ENCODE measurements around the gene PRRT1B. TPM values are rescaled to one million over a fixed set of nuclear protein-coding genes. Genes with fewer than 3 reads are reported as not detected.

PRRT1B gene
- total and polyA plus RNA-seq, 9 of the 15 experiments (the other 6 are each of a cell fraction or from before 2014, with no cell fraction given), result not detected

- Histone ChIP-seq H3K9ac (ENCODE audit: insufficient read depth in 1 of 2, low read depth in 2 of 2, low read length in 2 of 2) (no peak overlapping the region), H4K20me1 (replicated peaks; ENCODE audit: control insufficient read depth, insufficient read depth, low read length) (no peaks in the 10 kb centered on the region; the same call in 1 of the 2 replicates), H3K4me3 (no peak overlapping the region), H3K36me3 (ENCODE audit: control insufficient read depth, insufficient read depth, low read length) (peaks cover 11% of the 10 kb centered on the region; the same call in 1 of the 3 replicates), H3K79me2 (ENCODE audit: control insufficient read depth, insufficient read depth, low read length) (peaks cover 10% of the 10 kb centered on the region), H3K27ac (ENCODE audit: extremely low read depth, low read depth, low read length) (no peak overlapping the region), H3K27me3 (ENCODE audit: control insufficient read depth in 2 of 2, insufficient read depth in 2 of 2, low read length in 2 of 2) (no peaks in the 10 kb centered on the region), H3K4me2 (ENCODE audit: insufficient read depth, low read length) (no peak overlapping the region), H3K4me1 (replicated peaks in 1 of 2; ENCODE audit: control insufficient read depth in 2 of 2, insufficient read depth in 2 of 2, low read length in 2 of 2) (peaks cover 4 to 25% of the 10 kb centered on the region in 2 experiments; a peak in 4 of 5 replicates), H3K9me3 (replicated peaks; ENCODE audit: control insufficient read depth, insufficient read depth, low read depth, low read length) (no peaks in the 10 kb centered on the region), H3K9me1 (ENCODE audit: control insufficient read depth, insufficient read depth, low read length) (no peaks in the 10 kb centered on the region), H2AFZ (ENCODE audit: low read depth, low read length) (no peak overlapping the region)
- ATAC-seq (no peak), DNase-seq (ENCODE audit: extremely low read depth in 1 of 4, low spot score in 3 of 4) (peak in 2 of 4 experiments; percentile 46 to 60), FAIRE-seq (peak; percentile 40)
- no TSS peak for BruUV-seq (replicated peaks)
- TF ChIP-seq SMARCA4 (IDR thresholded peaks at IDR 0.05), result peak; percentile 36; the same call in 1 of the 2 replicates
- peak in 1 of 2 experiments; percentile 82; a peak in 2 of 4 replicates for TF ChIP-seq RCOR1 (IDR thresholded peaks at IDR 0.05; ENCODE audit: borderline replicate concordance in 1 of 2, low read depth in 2 of 2, low read length in 2 of 2)
- peak; percentile 70 for TF ChIP-seq CBFA2T3 (IDR thresholded peaks at IDR 0.05)
- peak; percentile 24; the same call in 1 of the 2 replicates for TF ChIP-seq TEAD4 (IDR thresholded peaks at IDR 0.05; ENCODE audit: low read length)
- no peak for TF ChIP-seq TEAD4 (CRISPR knock-in tag; IDR thresholded peaks at IDR 0.05; ENCODE audit: borderline replicate concordance)
- TF ChIP-seq TCF7L2 (IDR thresholded peaks at IDR 0.05; ENCODE audit: low read depth, low read length), result no peak
- TF ChIP-seq PKNOX1 (IDR thresholded peaks at IDR 0.05), result no peak
- peak; percentile 45 for TF ChIP-seq ARID1B (IDR thresholded peaks at IDR 0.05)
- TF ChIP-seq VEZF1 (CRISPR knock-in tag; IDR thresholded peaks at IDR 0.05), result peak; percentile 68
- 0 out of 2 replicates have a peak, but pooled peaks have one; percentile 35 for TF ChIP-seq CBFA2T2 (conservative IDR thresholded peaks at IDR 0.05)
- peak; percentile 54; the same call in 1 of the 2 replicates for TF ChIP-seq TCF3 (CRISPR knock-in tag; IDR thresholded peaks at IDR 0.05)
- peak; percentile 70 to 80 for TF ChIP-seq KDM1A (IDR thresholded peaks at IDR 0.05)
- no peak for TF ChIP-seq MEF2A (IDR thresholded peaks at IDR 0.05; ENCODE audit: control insufficient read depth, low read depth, low read length)
- POLR2A ChIA-PET, result interaction anchor here (0.6 kb wide), 2 partner anchors 39 to 144 kb away, joined by 3 read pairs; no protein-coding TSS in a partner anchor
- in situ Hi-C loops (cut with MboI), result no loop called here
- intact Hi-C loops (cut with micrococcal nuclease), result loop anchor here (10.0 kb wide), 1 partner anchor 240 kb away; the partner anchor contains the start of gene RAPGEF1
- whole genome bisulfite sequencing (ENCODE audit: insufficient coverage, low coverage, missing lambda C conversion rate), result 52% methylated on average over 7 of the region's 8 CpGs
- CTCF ChIA-PET (ENCODE audit: low intra/inter-chr PET ratio), result no interaction called here
Observed at GRCh38 chr9:131505012-131505411, 40.3 kb upstream of the PRRT1B start.
